Mucosa of stomach (tissue), 1 donor: Measurements from ENCODE around the gene MAPKAP1.

Experiments used
- H3K27me3 ChIP-seq: one replicate; pipeline ENCODE4 v1.7.0; 2013; ENCODE audit warnings: mild to moderate bottlenecking, low read length; ENCODE audit not compliant: control insufficient read depth, insufficient read depth
- H3K36me3 ChIP-seq: one replicate; pipeline ENCODE4 v1.7.0; 2013; ENCODE audit warnings: low read length; ENCODE audit not compliant: control insufficient read depth, insufficient read depth
- H3K4me1 ChIP-seq: one replicate; pipeline ENCODE4 v1.7.0; 2013; ENCODE audit warnings: mild to moderate bottlenecking, low read length; ENCODE audit not compliant: control insufficient read depth, insufficient read depth
- H3K4me3 ChIP-seq: one replicate; pipeline ENCODE4 v1.7.0; 2013; ENCODE audit warnings: low read length
- H3K9ac ChIP-seq: one replicate; pipeline ENCODE4 v1.7.0; 2013; ENCODE audit warnings: mild to moderate bottlenecking, low read length, moderate library complexity
- H3K9me3 ChIP-seq: one replicate; pipeline ENCODE4 v1.7.0; 2013; ENCODE audit warnings: mild to moderate bottlenecking, low read length, moderate library complexity; ENCODE audit not compliant: control insufficient read depth
- donor health status: Pancreatic carcinoma.

The MAPKAP1 gene

GRCh38 chr9:125648294-125648693, 58.7 kb downstream of the MAPKAP1 start:
- Histone ChIP-seq H3K4me1 (no peaks in the 10 kb centered on the region), H3K4me3 (no peak overlapping the region), H3K9ac (no peak overlapping the region), H3K9me3 (no peaks in the 10 kb centered on the region), H3K27me3 (no peaks in the 10 kb centered on the region), H3K36me3 (no peaks in the 10 kb centered on the region)

DNA sequence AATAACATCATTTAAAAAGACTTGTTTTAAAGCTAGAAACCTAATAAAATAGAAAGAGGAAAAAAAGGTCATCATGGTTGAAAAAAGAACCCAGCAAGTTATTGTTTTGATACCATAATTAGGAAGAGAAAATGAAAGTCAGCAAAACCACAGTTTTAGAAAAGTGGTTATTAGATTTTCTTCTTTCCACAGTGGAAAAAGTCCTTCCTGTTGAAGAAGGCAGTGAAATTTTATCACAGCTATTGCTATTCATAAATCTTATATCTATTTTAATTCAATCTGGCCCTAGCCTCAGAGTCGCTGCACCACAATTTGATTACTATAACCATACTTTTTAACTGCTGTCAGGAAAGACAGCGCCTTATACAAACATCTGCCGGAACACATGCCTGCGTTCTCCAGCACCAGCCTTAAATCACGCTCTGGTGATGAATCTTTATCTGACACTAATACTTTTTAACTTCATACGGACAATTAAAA, 60.3 kb downstream of the MAPKAP1 start:
- H3K9ac ChIP-seq, result no peak overlapping the region
- no peaks in the 10 kb centered on the region for H3K9me3 ChIP-seq
- no peaks in the 10 kb centered on the region for H3K27me3 ChIP-seq
- H3K4me3 ChIP-seq, result no peak overlapping the region
- H3K4me1 ChIP-seq, result no peaks in the 10 kb centered on the region
- H3K36me3 ChIP-seq, result no peaks in the 10 kb centered on the region

- no peaks in the 10 kb centered on the region for H3K4me1 ChIP-seq
- H3K9ac ChIP-seq, result no peak overlapping the region
- no peaks in the 10 kb centered on the region for H3K36me3 ChIP-seq
- no peaks in the 10 kb centered on the region for H3K27me3 ChIP-seq
- H3K4me3 ChIP-seq, result no peak overlapping the region
- H3K9me3 ChIP-seq, result no peaks in the 10 kb centered on the region
These were observed 60.8 kb downstream of the MAPKAP1 start for GRCh38 chr9:125646217-125646616.

DNA sequence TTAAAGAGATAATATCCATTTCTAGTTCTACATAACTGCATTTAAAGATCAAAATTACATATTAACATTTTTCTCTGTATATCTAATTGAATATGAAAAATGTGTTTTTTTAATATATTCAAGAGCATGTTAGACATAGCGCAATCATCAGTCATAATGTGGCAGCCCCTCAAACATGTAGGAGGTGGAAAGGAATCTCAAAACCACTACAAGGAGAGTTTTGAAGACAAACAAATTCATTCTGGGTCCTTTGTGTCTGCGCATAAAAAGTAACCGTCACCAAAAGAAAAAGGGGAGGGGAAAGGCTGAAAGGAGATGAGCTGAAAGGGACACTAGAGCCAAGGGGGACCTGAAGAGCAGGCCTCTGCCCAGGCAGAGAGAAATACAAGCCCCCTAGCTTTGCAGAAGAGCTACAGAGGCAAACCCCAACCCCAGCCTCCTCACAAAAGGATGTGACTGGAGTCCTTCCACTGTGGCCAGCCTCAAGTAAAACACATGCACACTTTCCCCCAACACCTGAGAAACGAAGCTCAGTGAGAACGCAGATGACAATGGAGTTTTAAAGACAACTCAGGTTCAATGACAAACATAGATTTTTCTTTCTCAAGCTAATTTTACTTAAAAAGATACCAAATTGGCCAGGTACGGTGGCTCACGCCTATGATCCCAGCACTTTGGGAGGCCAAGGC, 62.0 kb downstream of the MAPKAP1 start:
- Histone ChIP-seq H3K4me3 (no peak overlapping the region), H3K4me1 (no peaks in the 10 kb centered on the region), H3K27me3 (no peaks in the 10 kb centered on the region), H3K9ac (no peak overlapping the region), H3K9me3 (no peaks in the 10 kb centered on the region), H3K36me3 (no peaks in the 10 kb centered on the region)

- no peak overlapping the region for H3K4me3 ChIP-seq
- H3K9ac ChIP-seq, result no peak overlapping the region
- H3K9me3 ChIP-seq, result no peaks in the 10 kb centered on the region
- no peaks in the 10 kb centered on the region for H3K36me3 ChIP-seq
- no peaks in the 10 kb centered on the region for H3K4me1 ChIP-seq
- no peaks in the 10 kb centered on the region for H3K27me3 ChIP-seq
These were observed 64.7 kb downstream of the MAPKAP1 start for GRCh38 chr9:125642311-125642710.

GRCh38 chr9:125639057-125639456, 68.0 kb downstream of the MAPKAP1 start:
- no peak overlapping the region for H3K9ac ChIP-seq
- H3K4me3 ChIP-seq, result no peak overlapping the region
- H3K4me1 ChIP-seq, result peaks cover 4% of the 10 kb centered on the region
- H3K27me3 ChIP-seq, result no peaks in the 10 kb centered on the region
- no peaks in the 10 kb centered on the region for H3K9me3 ChIP-seq
- no peaks in the 10 kb centered on the region for H3K36me3 ChIP-seq

GRCh38 chr9:125638239-125639045, 68.6 kb downstream of the MAPKAP1 start:
- Histone ChIP-seq H3K27me3 (no peaks in the 10 kb centered on the region), H3K9me3 (no peaks in the 10 kb centered on the region), H3K4me1 (peaks cover 10% of the 10 kb centered on the region), H3K4me3 (no peak overlapping the region), H3K9ac (no peak overlapping the region), H3K36me3 (no peaks in the 10 kb centered on the region)

DNA sequence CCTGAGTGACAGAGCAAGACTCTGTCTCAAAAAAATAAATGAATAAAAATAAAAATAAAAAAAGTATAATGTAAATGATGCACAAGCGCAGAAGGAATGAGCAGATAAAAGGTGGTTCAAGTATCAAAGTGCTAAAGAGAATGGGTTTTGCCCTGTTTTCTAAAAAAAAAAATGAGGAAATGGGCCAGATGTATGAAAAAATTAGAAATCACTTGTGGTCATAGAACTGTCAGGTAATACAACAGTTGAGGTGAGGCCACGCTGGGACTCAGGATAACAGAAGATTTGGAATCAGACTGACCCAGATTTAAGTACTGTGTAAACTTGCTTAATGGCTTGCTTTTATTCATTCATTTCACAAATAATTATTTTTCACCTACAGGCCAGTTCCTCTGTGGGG, 69.8 kb downstream of the MAPKAP1 start:
- Histone ChIP-seq H3K27me3 (no peaks in the 10 kb centered on the region), H3K4me3 (no peak overlapping the region), H3K4me1 (peaks cover 22% of the 10 kb centered on the region), H3K9me3 (no peaks in the 10 kb centered on the region), H3K9ac (no peak overlapping the region), H3K36me3 (no peaks in the 10 kb centered on the region)

DNA sequence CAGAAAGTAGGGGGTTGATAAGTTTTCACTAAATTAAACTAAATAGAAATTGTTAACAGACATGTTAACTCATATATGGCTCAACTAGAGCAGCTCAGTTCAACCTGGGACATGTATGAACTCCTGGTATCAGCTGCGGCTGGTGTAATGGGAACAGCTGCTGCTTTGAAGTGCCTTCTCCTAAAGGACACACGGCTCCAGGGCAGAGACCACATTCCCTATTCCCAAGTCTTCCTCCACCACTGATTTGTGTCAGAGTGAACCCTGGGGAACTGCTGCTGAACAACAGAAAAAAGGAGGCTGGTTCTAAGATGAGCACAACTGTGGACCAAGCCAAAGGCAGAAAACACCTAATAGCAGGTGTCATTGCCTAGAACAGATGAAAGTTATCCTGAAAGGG, 71.1 kb downstream of the MAPKAP1 start:
- H3K27me3 ChIP-seq, result no peaks in the 10 kb centered on the region
- peaks cover 22% of the 10 kb centered on the region for H3K4me1 ChIP-seq
- no peak overlapping the region for H3K4me3 ChIP-seq
- H3K36me3 ChIP-seq, result no peaks in the 10 kb centered on the region
- H3K9me3 ChIP-seq, result no peaks in the 10 kb centered on the region
- H3K9ac ChIP-seq, result no peak overlapping the region

DNA sequence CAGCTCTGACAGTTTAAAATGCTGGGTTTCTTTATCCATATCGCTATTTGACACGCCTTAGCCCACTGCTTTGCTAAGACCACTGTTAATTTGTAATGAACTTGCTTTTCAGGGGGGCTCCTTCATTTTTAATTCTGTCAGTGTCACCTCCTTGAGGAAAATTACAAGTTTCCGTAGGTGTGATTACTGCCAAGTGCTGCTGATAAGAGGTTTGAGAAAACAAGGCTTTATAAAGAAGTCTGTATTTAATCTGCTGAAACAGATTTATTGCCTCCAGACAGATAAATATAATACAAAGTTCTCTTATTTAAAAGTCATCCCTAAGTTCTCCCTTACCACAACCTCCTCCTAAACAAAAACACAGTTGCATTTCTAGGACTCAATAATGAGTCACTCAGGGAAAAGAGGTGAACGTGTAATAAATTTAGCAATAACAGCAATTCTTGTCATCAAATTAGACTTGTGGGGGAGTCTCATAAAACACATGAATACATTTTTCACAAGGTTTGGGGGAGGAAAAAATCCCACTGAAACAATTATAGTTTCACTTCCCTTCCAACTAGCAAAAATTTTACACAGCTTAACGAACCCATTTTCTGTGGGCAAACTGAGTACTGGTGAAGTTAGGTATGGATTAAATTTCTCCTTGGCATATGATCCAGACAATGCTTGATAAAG, 72.8 kb downstream of the MAPKAP1 start:
- Histone ChIP-seq H3K9ac (no peak overlapping the region), H3K9me3 (no peaks in the 10 kb centered on the region), H3K27me3 (no peaks in the 10 kb centered on the region), H3K4me1 (peaks cover 22% of the 10 kb centered on the region), H3K36me3 (no peaks in the 10 kb centered on the region), H3K4me3 (no peak overlapping the region)

GRCh38 chr9:125633116-125633745, 73.8 kb downstream of the MAPKAP1 start:
- Histone ChIP-seq H3K4me3 (no peak overlapping the region), H3K4me1 (peaks cover 22% of the 10 kb centered on the region), H3K36me3 (no peaks in the 10 kb centered on the region), H3K9ac (no peak overlapping the region), H3K27me3 (no peaks in the 10 kb centered on the region), H3K9me3 (no peaks in the 10 kb centered on the region)
